HCT116 (cell line): ENCODE measurements around the gene PEAK1. TPM values are rescaled to one million over a fixed set of nuclear protein-coding genes. Genes with fewer than 3 reads are reported as not detected.

Source experiments
- ATAC-seq: fragments of 200-7000 bp; cut with Tn5 transposase; 2 replicates; pipeline ENCODE4 v1.9.1; 2020; ENCODE audit warnings: mild to moderate bottlenecking, moderate library complexity
- BruUV-seq: library from RNA; stranded (reverse); fragments of 400-500 nt; replicated peaks from 2 replicates; lab custom pipeline; 2021; lab: Mats Ljungman, UMichigan
- CTCF ChIA-PET: fragments of 300-600 bp; sonication (Branson Sonifier 250); formaldehyde crosslinking; loops from one replicate; lab custom pipeline; 2021; ENCODE audit warnings: antibody characterized with exemption; lab: Charles Lee
- POLR2A ChIA-PET: fragments of 300-600, 350-600 bp; sonication (Branson Sonifier 250); formaldehyde crosslinking; loops from one replicate; lab custom pipeline; 2021; ENCODE audit warnings: antibody characterized with exemption; lab: Charles Lee
- RAD21 ChIA-PET, 2 experiments: fragments of 300-600 bp; sonication (Branson Sonifier 250); formaldehyde crosslinking; loops; one replicate each; lab custom pipeline; 2023; ENCODE audit warnings: low total read pairs in 2 of 2; ENCODE audit not compliant: uncharacterized antibody in 2 of 2, unreplicated experiment in 2 of 2, low non-redundant PET in 1 of 2; lab: Charles Lee
- DNase-seq: peaks from one replicate; pipeline ENCODE4 v3.0.0-alpha.2; 2010; ENCODE audit warnings: low read depth, low spot score
- H2AFZ ChIP-seq: fragments of 200-600 bp; shearing (Covaris generic), sonication (generic); 2 replicates; pipeline ENCODE4 v1.6.1; 2017; ENCODE audit warnings: low read depth, mixed run types, mixed read lengths, antibody characterized with exemption, low read length; ENCODE audit not compliant: poor library complexity, severe bottlenecking
- H3K27ac ChIP-seq: 2 replicates; pipeline ENCODE4 v1.5.1; 2012; ENCODE audit warnings: low read depth, low read length
- H3K27me3 ChIP-seq: fragments of 200-600 bp; sonication (generic); 2 replicates; pipeline ENCODE4 v1.6.1; 2016; ENCODE audit warnings: mixed run types, low read length, mixed read lengths; ENCODE audit not compliant: insufficient read depth
- H3K36me3 ChIP-seq, 2 experiments: fragments of 200-500 bp in 1 of 2; fragments of 200-600 bp in 1 of 2; sonication (Bioruptor generic) in 1 of 2; sonication (generic) in 1 of 2; 2 replicates each; pipeline versions ENCODE4 v1.5.1 to v1.6.1; 2014 to 2016; ENCODE audit warnings: low read length in 2 of 2, inconsistent platforms in 1 of 2, mixed read lengths in 1 of 2, mixed run types in 1 of 2; ENCODE audit not compliant: insufficient read depth in 2 of 2, control insufficient read depth in 1 of 2
- H3K4me1 ChIP-seq, 2 experiments: fragments of 200-600 bp in 1 of 2; sonication (generic) in 1 of 2; 2 replicates each; pipeline versions ENCODE4 v1.5.1 to v1.6.1; 2012 to 2017; ENCODE audit warnings: low read length in 2 of 2, inconsistent platforms in 1 of 2, mild to moderate bottlenecking in 1 of 2, mixed read lengths in 1 of 2, mixed run types in 1 of 2, moderate library complexity in 1 of 2; ENCODE audit not compliant: insufficient read depth in 2 of 2, control insufficient read depth in 1 of 2
- H3K4me2 ChIP-seq: fragments of 200-600 bp; sonication (generic); 2 replicates; pipeline ENCODE4 v1.6.1; 2017; ENCODE audit warnings: mixed run types, low read length, mixed read lengths
- H3K4me3 ChIP-seq, 2 experiments: fragments of 200-600 bp in 1 of 2; sonication (generic) in 1 of 2; replicated peaks in 1 of 2; 2 replicates each; pipeline ENCODE4 v1.5.1; 2011 to 2016; ENCODE audit warnings: low read length in 2 of 2, control low read depth in 1 of 2, low read depth in 1 of 2, mild to moderate bottlenecking in 1 of 2, mixed read lengths in 1 of 2, mixed run types in 1 of 2
- H3K79me2 ChIP-seq: fragments of 200-600 bp; sonication (generic); 2 replicates; pipeline ENCODE4 v1.6.1; 2017; ENCODE audit warnings: mild to moderate bottlenecking, mixed run types, low read length, moderate library complexity, mixed read lengths; ENCODE audit not compliant: insufficient read depth
- H3K9ac ChIP-seq: fragments of 200-600 bp; sonication (generic); 2 replicates; pipeline ENCODE4 v1.6.1; 2016; ENCODE audit warnings: low read length, mixed read lengths
- H3K9me2 ChIP-seq: fragments of 200-600 bp; sonication (generic), shearing (Covaris generic); 2 replicates; pipeline ENCODE4 v1.6.1; 2017; ENCODE audit warnings: mixed run types, mild to moderate bottlenecking, moderate library complexity; ENCODE audit not compliant: insufficient read depth
- H3K9me3 ChIP-seq, 2 experiments: fragments of 200-500 bp in 1 of 2; fragments of 200-600 bp in 1 of 2; sonication (Bioruptor generic) in 1 of 2; sonication (generic) in 1 of 2; 2 replicates each; pipeline ENCODE4 v1.6.1; 2014 to 2017; ENCODE audit warnings: low read length in 2 of 2, mixed read lengths in 2 of 2, inconsistent platforms in 1 of 2, low read depth in 1 of 2, mild to moderate bottlenecking in 1 of 2, mixed run types in 1 of 2, moderate library complexity in 1 of 2; ENCODE audit not compliant: control insufficient read depth in 1 of 2, insufficient read depth in 1 of 2
- H4K20me1 ChIP-seq: fragments of 200-600 bp; sonication (generic), shearing (Covaris generic); 2 replicates; pipeline ENCODE4 v1.6.1; 2017; ENCODE audit warnings: mixed run types, mild to moderate bottlenecking, moderate library complexity; ENCODE audit not compliant: insufficient read depth
- ATF3 ChIP-seq: IDR thresholded peaks from 2 replicates; pipeline ENCODE4 v1.6.1; 2012
- CBX3 ChIP-seq: IDR thresholded peaks from 2 replicates; pipeline ENCODE4 v1.6.1; 2012; ENCODE audit warnings: low read depth
- CEBPB ChIP-seq: IDR thresholded peaks from 2 replicates; pipeline ENCODE4 v1.6.1; 2012; ENCODE audit warnings: low read depth
- EGR1 ChIP-seq: IDR thresholded peaks from 2 replicates; pipeline ENCODE4 v1.6.1; 2012; ENCODE audit warnings: low read depth
- EZH2 ChIP-seq: fragments of 200-600 bp; sonication (generic); IDR thresholded peaks from 2 replicates; pipeline ENCODE4 v1.6.1; 2017; ENCODE audit warnings: antibody characterized with exemption, mixed run types
- EZH2phosphoT487 ChIP-seq: fragments of 200-600 bp; IDR thresholded peaks from 2 replicates; pipeline ENCODE4 v1.6.1; 2018; ENCODE audit warnings: antibody characterized with exemption, borderline replicate concordance
- JUND ChIP-seq: IDR thresholded peaks from 2 replicates; pipeline ENCODE4 v1.6.1; 2012
- POLR2A ChIP-seq: IDR thresholded peaks from 2 replicates; pipeline ENCODE4 v1.7.0; 2011; ENCODE audit warnings: borderline replicate concordance; ENCODE audit not compliant: insufficient read depth, insufficient read length; ENCODE audit errors: extremely low read depth
- POLR2AphosphoS5 ChIP-seq: IDR thresholded peaks from 2 replicates; pipeline ENCODE4 v1.6.1; 2011; ENCODE audit warnings: mild to moderate bottlenecking, low read depth, low read length, moderate library complexity
- REST ChIP-seq: IDR thresholded peaks from 2 replicates; pipeline ENCODE4 v1.6.1; 2012; ENCODE audit warnings: low read depth
- SIN3A ChIP-seq: IDR thresholded peaks from 2 replicates; pipeline ENCODE4 v1.6.1; 2012; ENCODE audit warnings: low read depth
- SP1 ChIP-seq: IDR thresholded peaks from 2 replicates; pipeline ENCODE4 v1.6.1; 2012; ENCODE audit warnings: low read depth
- ZBTB33 ChIP-seq: IDR thresholded peaks from 2 replicates; pipeline ENCODE4 v1.6.1; 2011; ENCODE audit warnings: mild to moderate bottlenecking, low read length, moderate library complexity; ENCODE audit not compliant: insufficient replicate concordance; ENCODE audit errors: extremely low read depth
- ZNF274 ChIP-seq: fragments of 200-500 bp; sonication (Bioruptor generic); IDR thresholded peaks from 2 replicates; pipeline ENCODE4 v1.6.1; 2014; ENCODE audit warnings: mild to moderate bottlenecking, low read depth, low read length, inconsistent platforms
- intact Hi-C: fragments of 100-400 bp; cut with micrococcal nuclease; formaldehyde crosslinking; loops from 2 replicates; pipeline ENCODE4 v1.10.0; 2022
- total RNA-seq: library from RNA; stranded (reverse); gene quantifications from one replicate; pipeline ENCODE4 v1.2.1, GENCODE V29; 2021; ENCODE audit not compliant: unreplicated experiment
- TF ChIP-seq, protein P1 (sequence below), 3 experiments: fragments of 200-600 bp in 1 of 3; sonication (generic) in 1 of 3; IDR thresholded peaks in 2 of 3; conservative IDR thresholded peaks in 1 of 3; 2 replicates each; pipeline ENCODE4 v1.5.1; 2012 to 2017; ENCODE audit warnings: low read depth in 2 of 3, low read length in 2 of 3, antibody characterized with exemption in 1 of 3, borderline replicate concordance in 1 of 3, control low read depth in 1 of 3, mild to moderate bottlenecking in 1 of 3, mixed read lengths in 1 of 3, mixed run types in 1 of 3, moderate library complexity in 1 of 3; ENCODE audit not compliant: insufficient read depth in 1 of 3
- TF ChIP-seq, protein P2 (sequence below): IDR thresholded peaks from 2 replicates; pipeline ENCODE4 v1.6.1; 2012

Gene PEAK1
- total RNA-seq, 1 experiment from 2014 or later: 23.4 TPM

DNA sequence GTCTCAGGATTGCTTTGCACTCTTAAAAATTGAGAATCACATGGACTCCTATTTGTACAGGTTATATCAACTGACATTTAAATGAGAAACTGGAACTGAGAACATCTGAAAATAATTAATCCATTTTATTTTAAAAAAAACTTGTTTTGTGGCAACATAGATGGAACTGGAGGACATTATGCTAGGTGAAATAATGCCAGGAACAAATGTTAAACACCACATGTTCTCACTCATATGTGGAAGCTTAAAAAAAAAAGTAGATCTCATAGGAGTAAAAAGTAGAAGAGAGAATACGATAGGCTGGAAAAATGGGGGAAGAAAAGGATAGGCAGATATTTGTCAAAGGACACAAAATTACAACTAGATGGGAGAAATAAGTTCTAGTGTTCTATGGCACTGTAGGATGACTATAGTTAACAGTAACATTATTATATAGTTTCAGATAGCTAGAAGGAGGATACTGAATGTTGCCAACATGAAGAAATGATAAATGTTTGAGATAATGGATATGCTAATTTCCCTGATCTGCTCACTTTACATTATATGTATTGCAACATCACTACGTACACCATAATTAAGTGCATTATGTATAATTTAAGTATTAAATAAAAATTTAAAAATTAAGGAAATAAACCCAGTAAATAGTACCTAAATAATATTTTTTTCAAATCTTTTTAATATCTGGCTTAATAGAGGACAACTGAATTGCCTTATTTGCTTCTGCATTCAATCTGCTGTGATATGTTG lies 248.5 kb downstream of the PEAK1 start (continued):
- TF ChIP-seq ZNF274 (no peak), ZBTB33 (no peak), CBX3 (no peak), SIN3A (no peak), CEBPB (no peak), EZH2 (no peak)
- TF ChIP-seq, all 23 proteins: peak for 0

DNA sequence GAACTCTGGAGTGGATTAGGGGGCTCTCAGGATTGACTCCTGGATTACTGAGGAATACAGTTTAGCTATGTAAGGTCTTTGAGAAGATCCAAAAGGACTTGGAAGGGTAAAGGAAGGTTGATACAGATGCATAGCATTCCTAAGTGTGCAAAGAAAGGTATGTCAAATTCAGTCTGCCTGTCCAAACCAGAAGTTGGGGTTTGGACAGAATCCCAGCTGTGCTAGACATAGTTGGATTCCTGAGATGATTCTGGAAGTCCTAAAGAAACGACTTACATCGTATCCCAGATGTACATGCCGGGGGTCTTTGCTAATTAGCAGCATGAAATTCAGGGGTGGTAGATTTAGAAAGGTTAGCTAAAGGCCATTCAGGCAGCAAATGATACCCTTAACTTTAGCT lies 251.3 kb downstream of the PEAK1 start:
- POLR2A ChIA-PET: no interaction called here
- no peak overlapping the region for H3K4me2 ChIP-seq
- H3K27ac ChIP-seq: no peak overlapping the region
- H3K9me2 ChIP-seq: no peaks in the 10 kb centered on the region
- intact Hi-C loops: no loop called here
- H3K36me3 ChIP-seq: no peaks in the 10 kb centered on the region
- H3K4me1 ChIP-seq: no peaks in the 10 kb centered on the region
- no peak overlapping the region for H3K9ac ChIP-seq
- no TSS peak for BruUV-seq
- no peaks in the 10 kb centered on the region for H3K27me3 ChIP-seq
- no peaks in the 10 kb centered on the region for H4K20me1 ChIP-seq
- TF ChIP-seq CEBPB: no peak
- TF ChIP-seq SP1: no peak
- TF ChIP-seq EGR1: no peak
- no peak for TF ChIP-seq ZNF274
- no peak for TF ChIP-seq ATF3
- no peak for TF ChIP-seq JUND
- TF ChIP-seq, protein P1, sequence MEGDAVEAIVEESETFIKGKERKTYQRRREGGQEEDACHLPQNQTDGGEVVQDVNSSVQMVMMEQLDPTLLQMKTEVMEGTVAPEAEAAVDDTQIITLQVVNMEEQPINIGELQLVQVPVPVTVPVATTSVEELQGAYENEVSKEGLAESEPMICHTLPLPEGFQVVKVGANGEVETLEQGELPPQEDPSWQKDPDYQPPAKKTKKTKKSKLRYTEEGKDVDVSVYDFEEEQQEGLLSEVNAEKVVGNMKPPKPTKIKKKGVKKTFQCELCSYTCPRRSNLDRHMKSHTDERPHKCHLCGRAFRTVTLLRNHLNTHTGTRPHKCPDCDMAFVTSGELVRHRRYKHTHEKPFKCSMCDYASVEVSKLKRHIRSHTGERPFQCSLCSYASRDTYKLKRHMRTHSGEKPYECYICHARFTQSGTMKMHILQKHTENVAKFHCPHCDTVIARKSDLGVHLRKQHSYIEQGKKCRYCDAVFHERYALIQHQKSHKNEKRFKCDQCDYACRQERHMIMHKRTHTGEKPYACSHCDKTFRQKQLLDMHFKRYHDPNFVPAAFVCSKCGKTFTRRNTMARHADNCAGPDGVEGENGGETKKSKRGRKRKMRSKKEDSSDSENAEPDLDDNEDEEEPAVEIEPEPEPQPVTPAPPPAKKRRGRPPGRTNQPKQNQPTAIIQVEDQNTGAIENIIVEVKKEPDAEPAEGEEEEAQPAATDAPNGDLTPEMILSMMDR (IDR thresholded peaks at IDR 0.05 in 2 of 3, conservative IDR thresholded peaks at IDR 0.05 in 1 of 3; ENCODE audit: borderline replicate concordance in 1 of 3, insufficient read depth in 1 of 3, low read depth in 2 of 3, low read length in 2 of 3): no peak
- TF ChIP-seq POLR2A: no peak
- no peak for TF ChIP-seq POLR2AphosphoS5
- TF ChIP-seq EZH2phosphoT487: no peak
- TF ChIP-seq EZH2: no peak
- TF ChIP-seq REST: no peak
- TF ChIP-seq, protein P2, sequence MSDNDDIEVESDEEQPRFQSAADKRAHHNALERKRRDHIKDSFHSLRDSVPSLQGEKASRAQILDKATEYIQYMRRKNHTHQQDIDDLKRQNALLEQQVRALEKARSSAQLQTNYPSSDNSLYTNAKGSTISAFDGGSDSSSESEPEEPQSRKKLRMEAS: no peak
- CTCF ChIA-PET: no interaction called here
- H3K4me3 ChIP-seq: no peak overlapping the region
- no peak for ATAC-seq
- no peaks in the 10 kb centered on the region for H3K79me2 ChIP-seq
- RAD21 ChIA-PET: no interaction called here
- no peaks in the 10 kb centered on the region for H3K9me3 ChIP-seq
- H2AFZ ChIP-seq: no peak overlapping the region
- no peak for DNase-seq
